ENCODE results near the gene MPRIP.
A peak's percentile ranks its signal among the peaks of the same experiment; 100 is the strongest.

The MPRIP gene

GRCh38 chr17:17097763-17098345 lies 55.6 kb downstream of the MPRIP start:
- peaks cover 43% of the 10 kb centered on the region for H3K4me1 Mint-ChIP-seq
- no peak for TF ChIP-seq CTCF (IDR thresholded peaks at IDR 0.05)
- peak overlapping the region; percentile 89 for H3K27ac Mint-ChIP-seq
- DNase-seq = no peak
- H3K36me3 Mint-ChIP-seq (ENCODE audit: low read depth) = peaks cover 21% of the 10 kb centered on the region
- H3K27me3 Mint-ChIP-seq (ENCODE audit: low read depth, poor library complexity) = no peaks in the 10 kb centered on the region
- no peaks in the 10 kb centered on the region for H3K9me3 Mint-ChIP-seq
- H3K4me3 Mint-ChIP-seq = no peak overlapping the region

- Mint-ChIP-seq H3K27ac (peak overlapping the region; percentile 89), H3K4me1 (peaks cover 51% of the 10 kb centered on the region), H3K4me3 (no peak overlapping the region), H3K36me3 (ENCODE audit: low read depth) (peaks cover 21% of the 10 kb centered on the region), H3K9me3 (no peaks in the 10 kb centered on the region), H3K27me3 (ENCODE audit: low read depth, poor library complexity) (no peaks in the 10 kb centered on the region)
- no peak for DNase-seq
- TF ChIP-seq CTCF (IDR thresholded peaks at IDR 0.05) = no peak
Observed at GRCh38 chr17:17098551-17099179, 56.4 kb downstream of the MPRIP start.

- Mint-ChIP-seq H3K36me3 (ENCODE audit: low read depth) (peaks cover 15% of the 10 kb centered on the region), H3K4me1 (peaks cover 49% of the 10 kb centered on the region), H3K27me3 (ENCODE audit: low read depth, poor library complexity) (no peaks in the 10 kb centered on the region), H3K27ac (no peak overlapping the region), H3K9me3 (no peaks in the 10 kb centered on the region), H3K4me3 (no peak overlapping the region)
- no peak for DNase-seq
- no peak for TF ChIP-seq CTCF (IDR thresholded peaks at IDR 0.05)
Observed at GRCh38 chr17:17102176-17102575, 59.9 kb downstream of the MPRIP start.

GRCh38 chr17:17103160-17103559 lies 60.9 kb downstream of the MPRIP start:
- H3K9me3 Mint-ChIP-seq = no peaks in the 10 kb centered on the region
- no peak for TF ChIP-seq CTCF (IDR thresholded peaks at IDR 0.05)
- peaks cover 15% of the 10 kb centered on the region for H3K36me3 Mint-ChIP-seq (ENCODE audit: low read depth)
- peak overlapping the region; percentile 94 for H3K27ac Mint-ChIP-seq
- no peaks in the 10 kb centered on the region for H3K27me3 Mint-ChIP-seq (ENCODE audit: low read depth, poor library complexity)
- no peak for DNase-seq
- no peak overlapping the region for H3K4me3 Mint-ChIP-seq
- peaks cover 46% of the 10 kb centered on the region for H3K4me1 Mint-ChIP-seq

GRCh38 chr17:17104036-17104435 lies 61.8 kb downstream of the MPRIP start:
- peaks cover 52% of the 10 kb centered on the region for H3K4me1 Mint-ChIP-seq
- no peaks in the 10 kb centered on the region for H3K27me3 Mint-ChIP-seq (ENCODE audit: low read depth, poor library complexity)
- H3K36me3 Mint-ChIP-seq (ENCODE audit: low read depth) = peaks cover 15% of the 10 kb centered on the region
- TF ChIP-seq CTCF (IDR thresholded peaks at IDR 0.05) = no peak
- H3K9me3 Mint-ChIP-seq = no peaks in the 10 kb centered on the region
- DNase-seq = no peak
- no peak overlapping the region for H3K4me3 Mint-ChIP-seq
- H3K27ac Mint-ChIP-seq = peak overlapping the region; percentile 65

- Mint-ChIP-seq H3K27me3 (ENCODE audit: low read depth, poor library complexity) (no peaks in the 10 kb centered on the region), H3K36me3 (ENCODE audit: low read depth) (peaks cover 10% of the 10 kb centered on the region), H3K27ac (peak overlapping the region; percentile 65), H3K4me1 (peaks cover 56% of the 10 kb centered on the region), H3K9me3 (no peaks in the 10 kb centered on the region), H3K4me3 (no peak overlapping the region)
- TF ChIP-seq CTCF (IDR thresholded peaks at IDR 0.05) = no peak
- DNase-seq = no peak
Observed at GRCh38 chr17:17104494-17104893, 62.2 kb downstream of the MPRIP start.
